Endothelial cell of umbilical vein (primary cell): ENCODE measurements around the gene ANKMY2. TPM values are rescaled to one million over a fixed set of nuclear protein-coding genes. Genes with fewer than 3 reads are reported as not detected.

Experiments used
- BruUV-seq: library from RNA; stranded (reverse); fragments of 400-500 nt; replicated peaks from 2 replicates; lab custom pipeline; 2021; lab: Mats Ljungman, UMichigan
- CTCF ChIA-PET: fragments of 300-600, 350-600 bp; sonication (Branson Sonifier 250); formaldehyde crosslinking; loops from one replicate; lab custom pipeline; 2021; ENCODE audit warnings: antibody characterized with exemption, inconsistent platforms; lab: Charles Lee
- POLR2A ChIA-PET: fragments of 300-600, 350-600 bp; sonication (Branson Sonifier 250); formaldehyde crosslinking; loops from one replicate; lab custom pipeline; 2021; ENCODE audit warnings: antibody characterized with exemption, inconsistent platforms; lab: Charles Lee
- DNase-seq: peaks from one replicate; pipeline ENCODE4 v3.0.0-alpha.2; 2011; ENCODE audit warnings: low read depth, low spot score
- FAIRE-seq: peaks from 2 replicates; lab custom pipeline; 2011; peaks lifted over from hg19 to GRCh38; lab: Jason Lieb, UNC
- H2AFZ ChIP-seq: 2 replicates; pipeline ENCODE4 v1.6.0; 2012; ENCODE audit warnings: low read depth, low read length, control low read depth, inconsistent platforms
- H3K27ac ChIP-seq: 2 replicates; pipeline ENCODE4 v1.5.1; 2011; ENCODE audit warnings: low read depth, mild to moderate bottlenecking, control low read depth, low read length, moderate library complexity; ENCODE audit not compliant: insufficient read depth
- H3K27me3 ChIP-seq, 2 experiments: 2 replicates each; pipeline versions ENCODE4 v1.6.0 to v1.6.1; 2011; ENCODE audit warnings: low read length in 2 of 2, mixed read lengths in 1 of 2; ENCODE audit not compliant: control insufficient read depth in 2 of 2, insufficient read depth in 2 of 2
- H3K36me3 ChIP-seq, 2 experiments: 2 replicates in 1 of 2; 3 replicates in 1 of 2; pipeline ENCODE4 v1.5.1; 2011; ENCODE audit warnings: low read length in 2 of 2, mild to moderate bottlenecking in 1 of 2, moderate library complexity in 1 of 2; ENCODE audit not compliant: control insufficient read depth in 2 of 2, insufficient read depth in 2 of 2; ENCODE audit errors: extremely low read depth in 1 of 2
- H3K4me1 ChIP-seq: 3 replicates; pipeline ENCODE4 v1.5.1; 2011; ENCODE audit warnings: mild to moderate bottlenecking, low read length; ENCODE audit not compliant: control insufficient read depth, insufficient read depth; ENCODE audit errors: extremely low read depth
- H3K4me2 ChIP-seq: 2 replicates; pipeline ENCODE4 v1.6.1; 2011; ENCODE audit warnings: low read length, control low read depth, mixed read lengths; ENCODE audit not compliant: insufficient read depth
- H3K4me3 ChIP-seq, 3 experiments: fragments of 200-600 bp in 1 of 3; sonication (generic), shearing (Covaris generic) in 1 of 3; replicated peaks in 1 of 3; 2 replicates each; pipeline ENCODE4 v1.5.1; 2011 to 2016; ENCODE audit warnings: control low read depth in 3 of 3, low read length in 3 of 3, mild to moderate bottlenecking in 2 of 3, inconsistent platforms in 1 of 3, low read depth in 1 of 3, moderate library complexity in 1 of 3; ENCODE audit not compliant: insufficient read depth in 1 of 3
- H3K79me2 ChIP-seq: 2 replicates; pipeline ENCODE4 v1.6.0; 2012; ENCODE audit warnings: low read length, inconsistent platforms; ENCODE audit not compliant: control insufficient read depth, insufficient read depth
- H3K9ac ChIP-seq: replicated peaks from 2 replicates; pipeline ENCODE3; 2011; ENCODE audit warnings: low read length, control low read depth; ENCODE audit not compliant: insufficient read depth; ENCODE audit errors: extremely low read depth
- H3K9me1 ChIP-seq: replicated peaks from 3 replicates; pipeline ENCODE4 v1.6.0; 2011; ENCODE audit warnings: mild to moderate bottlenecking, low read length; ENCODE audit not compliant: control insufficient read depth, insufficient read depth; ENCODE audit errors: extremely low read depth
- H3K9me3 ChIP-seq: replicated peaks from 2 replicates; pipeline ENCODE4 v1.5.1; 2012; ENCODE audit warnings: low read length, inconsistent platforms; ENCODE audit not compliant: control insufficient read depth, insufficient read depth
- H4K20me1 ChIP-seq: replicated peaks from 2 replicates; pipeline ENCODE3; 2011; ENCODE audit warnings: mild to moderate bottlenecking, low read length; ENCODE audit not compliant: control insufficient read depth, insufficient read depth; ENCODE audit errors: extremely low read depth
- EZH2 ChIP-seq: IDR thresholded peaks from 2 replicates; pipeline ENCODE4 v1.6.1; 2012; ENCODE audit warnings: borderline replicate concordance, low read depth, mild to moderate bottlenecking, moderate library complexity, low read length, inconsistent platforms; ENCODE audit not compliant: severe bottlenecking
- FOS ChIP-seq: IDR thresholded peaks from 2 replicates; pipeline ENCODE4 v1.6.1; 2011; ENCODE audit warnings: mild to moderate bottlenecking, low read length, moderate library complexity, borderline replicate concordance; ENCODE audit not compliant: insufficient read depth
- GATA2 ChIP-seq: IDR thresholded peaks from 2 replicates; pipeline ENCODE4 v1.7.0; 2011; ENCODE audit warnings: low read depth, mild to moderate bottlenecking, moderate library complexity, mixed read lengths, low read length; ENCODE audit not compliant: insufficient read length, insufficient read depth
- JUN ChIP-seq: IDR thresholded peaks from 2 replicates; pipeline ENCODE4 v1.6.1; 2011; ENCODE audit warnings: borderline replicate concordance, low read depth; ENCODE audit not compliant: insufficient read length, insufficient read depth
- MYC ChIP-seq: IDR thresholded peaks from one replicate; pipeline ENCODE4 v1.6.1; 2011; ENCODE audit warnings: mild to moderate bottlenecking, low read depth, low read length
- POLR2A ChIP-seq: IDR thresholded peaks from 2 replicates; pipeline ENCODE4 v1.6.1; 2012; ENCODE audit warnings: low read depth, mild to moderate bottlenecking, control low read depth, low read length
- POLR2AphosphoS5 ChIP-seq: IDR thresholded peaks from 2 replicates; pipeline ENCODE4 v1.6.1; 2012; ENCODE audit warnings: low read depth, mild to moderate bottlenecking, control low read depth, low read length, moderate library complexity; ENCODE audit not compliant: insufficient read depth
- dilution Hi-C: fragments of 300-500 bp; cut with MboI; formaldehyde crosslinking; loops from one replicate; pipeline ENCODE4 v1.15.0; 2019; ENCODE audit warnings: low sequenced_read_pairs; ENCODE audit not compliant: extremely low pct_ligation_motif_present
- intact Hi-C: fragments of 100-400 bp; cut with micrococcal nuclease; formaldehyde crosslinking; loops from one replicate; pipeline ENCODE4 v1.10.0; 2022
- polyA plus RNA-seq, 4 experiments: library from polyadenylated mRNA; depleted of rRNA in 3 of 4; stranded (reverse) in 3 of 4; unstranded in 1 of 4; fragments of >200 nt; gene quantifications; 2 replicates each; pipeline versions ENCODE4 v1.2.1 to v1.2.3, GENCODE V29; 2011 to 2012; ENCODE audit warnings: missing spikeins in 1 of 4
- total RNA-seq: library from RNA; stranded (reverse); gene quantifications from 2 replicates; pipeline ENCODE4 v1.2.3, GENCODE V29; 2021
- TF ChIP-seq, protein P1 (sequence below), 2 donors: IDR thresholded peaks; 1 replicate in 1 of 2; 2 replicates in 1 of 2; pipeline ENCODE4 v1.5.1; 2011; ENCODE audit warnings: low read length in 2 of 2, mild to moderate bottlenecking in 2 of 2, moderate library complexity in 2 of 2, control low read depth in 1 of 2, inconsistent platforms in 1 of 2, low read depth in 1 of 2; ENCODE audit not compliant: insufficient read depth in 1 of 2; ENCODE audit errors: extremely low read depth in 1 of 2
- TF ChIP-seq, protein P2 (sequence below): IDR thresholded peaks from 2 replicates; pipeline ENCODE4 v1.6.1; 2011; ENCODE audit not compliant: insufficient read depth, insufficient read length

ANKMY2 gene
- total and polyA plus RNA-seq, 2 donors (not counting 3 experiments of a cell fraction or from before 2014, with no cell fraction given), result 7.7 to 11.6 TPM

DNA sequence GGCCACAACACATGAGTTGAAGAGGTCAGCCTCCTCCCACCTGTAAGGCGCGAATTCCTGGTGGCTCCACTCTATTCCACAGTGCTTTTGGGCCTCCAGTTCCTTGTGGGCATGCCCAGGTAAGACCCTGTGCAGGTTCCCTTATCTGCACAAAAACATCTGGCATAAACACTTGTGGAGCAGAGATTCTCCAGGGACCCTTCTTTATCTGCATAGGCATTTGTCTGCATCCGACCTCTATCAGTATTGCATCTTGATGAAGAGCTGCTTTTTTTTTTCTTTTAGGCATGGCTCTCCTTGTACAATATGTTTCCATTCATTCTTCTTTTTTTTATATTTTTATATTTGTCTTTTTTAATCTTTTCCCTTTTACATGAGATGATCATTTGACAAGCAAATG lies 58.4 kb downstream of the ANKMY2 start:
- dilution Hi-C loops (no loop called here), intact Hi-C loops (no loop called here)
- TF ChIP-seq, protein P1, sequence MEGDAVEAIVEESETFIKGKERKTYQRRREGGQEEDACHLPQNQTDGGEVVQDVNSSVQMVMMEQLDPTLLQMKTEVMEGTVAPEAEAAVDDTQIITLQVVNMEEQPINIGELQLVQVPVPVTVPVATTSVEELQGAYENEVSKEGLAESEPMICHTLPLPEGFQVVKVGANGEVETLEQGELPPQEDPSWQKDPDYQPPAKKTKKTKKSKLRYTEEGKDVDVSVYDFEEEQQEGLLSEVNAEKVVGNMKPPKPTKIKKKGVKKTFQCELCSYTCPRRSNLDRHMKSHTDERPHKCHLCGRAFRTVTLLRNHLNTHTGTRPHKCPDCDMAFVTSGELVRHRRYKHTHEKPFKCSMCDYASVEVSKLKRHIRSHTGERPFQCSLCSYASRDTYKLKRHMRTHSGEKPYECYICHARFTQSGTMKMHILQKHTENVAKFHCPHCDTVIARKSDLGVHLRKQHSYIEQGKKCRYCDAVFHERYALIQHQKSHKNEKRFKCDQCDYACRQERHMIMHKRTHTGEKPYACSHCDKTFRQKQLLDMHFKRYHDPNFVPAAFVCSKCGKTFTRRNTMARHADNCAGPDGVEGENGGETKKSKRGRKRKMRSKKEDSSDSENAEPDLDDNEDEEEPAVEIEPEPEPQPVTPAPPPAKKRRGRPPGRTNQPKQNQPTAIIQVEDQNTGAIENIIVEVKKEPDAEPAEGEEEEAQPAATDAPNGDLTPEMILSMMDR (IDR thresholded peaks at IDR 0.05; ENCODE audit: extremely low read depth in 1 of 2, insufficient read depth in 1 of 2, low read depth in 1 of 2, low read length in 2 of 2), result no peak
- TF ChIP-seq JUN, result no peak
- no peak for TF ChIP-seq POLR2AphosphoS5
- H3K27me3 ChIP-seq, result no peaks in the 10 kb centered on the region
- no peaks in the 10 kb centered on the region for H3K79me2 ChIP-seq
- H3K9me3 ChIP-seq, result no peaks in the 10 kb centered on the region
- H4K20me1 ChIP-seq, result no peaks in the 10 kb centered on the region
- no peak overlapping the region for H3K4me2 ChIP-seq
- ChIA-PET CTCF (interaction anchor here (2.2 kb wide), 1 partner anchor 22 kb away, joined by 7 read pairs; no protein-coding TSS in a partner anchor), POLR2A (no interaction called here)
- no peak overlapping the region for H3K4me3 ChIP-seq
- H2AFZ ChIP-seq, result no peak overlapping the region
- FAIRE-seq, result no peak
- H3K36me3 ChIP-seq, result no peaks in the 10 kb centered on the region
- BruUV-seq, result no TSS peak
- H3K4me1 ChIP-seq, result peaks cover 2% of the 10 kb centered on the region
- no peak for DNase-seq
- H3K27ac ChIP-seq, result no peak overlapping the region
- no peak overlapping the region for H3K9ac ChIP-seq
- no peaks in the 10 kb centered on the region for H3K9me1 ChIP-seq

DNA sequence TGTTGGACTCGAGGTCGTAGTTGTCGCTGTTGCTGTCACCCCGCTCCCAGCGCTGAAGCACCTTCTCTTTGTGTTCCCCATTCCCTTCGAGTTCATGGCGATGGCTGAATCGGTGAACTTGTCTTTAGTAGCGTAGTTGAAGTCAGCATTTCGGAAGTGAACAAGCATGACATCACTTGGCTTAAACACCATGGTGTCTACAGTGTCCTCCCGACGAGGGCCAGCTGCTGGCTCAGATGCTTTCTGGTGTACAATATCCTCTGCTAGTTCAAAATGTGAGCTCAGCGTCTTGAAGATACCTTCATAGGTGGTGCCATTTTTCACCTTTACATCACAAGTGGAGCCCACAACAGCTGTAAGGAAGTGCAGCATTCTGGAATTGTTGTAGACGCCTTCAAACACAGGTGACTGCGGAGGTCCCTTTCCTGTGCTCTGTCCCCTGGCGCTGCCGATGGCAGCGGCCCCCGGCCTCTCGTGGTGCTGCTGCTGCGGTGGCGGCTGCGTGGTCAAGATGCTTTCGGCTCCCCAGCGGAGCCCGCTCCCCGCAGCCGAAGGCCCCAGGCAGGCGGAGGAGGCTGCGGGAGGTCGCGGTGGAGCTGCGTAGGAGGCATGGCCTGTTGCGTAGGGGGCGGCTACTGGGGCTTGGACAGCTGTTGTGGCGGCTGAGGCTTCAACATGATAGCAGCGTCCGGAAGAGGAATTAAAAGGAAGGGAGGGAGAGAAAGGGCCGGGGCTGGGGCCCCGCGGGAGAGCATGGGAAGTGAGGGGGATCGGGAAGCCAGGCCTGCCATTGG lies 59.3 kb downstream of the ANKMY2 start:
- DNase-seq (no peak), FAIRE-seq (no peak)
- Histone ChIP-seq H2AFZ (no peak overlapping the region), H3K27me3 (no peaks in the 10 kb centered on the region), H4K20me1 (no peaks in the 10 kb centered on the region), H3K9me3 (no peaks in the 10 kb centered on the region), H3K4me3 (no peak overlapping the region), H3K9ac (no peak overlapping the region), H3K4me1 (peaks cover 2% of the 10 kb centered on the region), H3K27ac (no peak overlapping the region), H3K36me3 (no peaks in the 10 kb centered on the region), H3K79me2 (no peaks in the 10 kb centered on the region), H3K9me1 (no peaks in the 10 kb centered on the region), H3K4me2 (no peak overlapping the region)
- ChIA-PET POLR2A (no interaction called here), CTCF (interaction anchor here (2.2 kb wide), 1 partner anchor 21 kb away, joined by 7 read pairs; no protein-coding TSS in a partner anchor)
- no peak for TF ChIP-seq GATA2
- TF ChIP-seq POLR2AphosphoS5, result no peak
- TF ChIP-seq, protein P2, sequence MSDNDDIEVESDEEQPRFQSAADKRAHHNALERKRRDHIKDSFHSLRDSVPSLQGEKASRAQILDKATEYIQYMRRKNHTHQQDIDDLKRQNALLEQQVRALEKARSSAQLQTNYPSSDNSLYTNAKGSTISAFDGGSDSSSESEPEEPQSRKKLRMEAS, result no peak
- no peak for TF ChIP-seq MYC
- TF ChIP-seq, protein P1 (IDR thresholded peaks at IDR 0.05; ENCODE audit: extremely low read depth in 1 of 2, insufficient read depth in 1 of 2, low read depth in 1 of 2, low read length in 2 of 2), result no peak
- TF ChIP-seq JUN, result no peak
- TF ChIP-seq EZH2, result no peak
- TF ChIP-seq FOS, result no peak
- TF ChIP-seq POLR2A, result no peak
- dilution Hi-C loops, result no loop called here
- no TSS peak for BruUV-seq
- intact Hi-C loops, result no loop called here
